HG02798 (cell line): ENCODE results near the gene LZTR1.
A peak's percentile ranks its signal among the peaks of the same experiment; 100 is the strongest.
"Not testable (repeated sequence)": the region's sequence is repeated elsewhere in the genome, so short reads cannot be mapped to it uniquely, and the experiment has no call there.

Source experiments
- ATAC-seq: cut with Tn5 transposase; IDR thresholded peaks from one replicate; pipeline ENCODE4 v1.9.1; 2021; ENCODE audit warnings: mild to moderate bottlenecking; ENCODE audit not compliant: unreplicated experiment, poor library complexity

The LZTR1 gene

GRCh38 chr22:20994128-20994901 is 12.2 kb downstream of the LZTR1 start:
- ATAC-seq: no peak

DNA sequence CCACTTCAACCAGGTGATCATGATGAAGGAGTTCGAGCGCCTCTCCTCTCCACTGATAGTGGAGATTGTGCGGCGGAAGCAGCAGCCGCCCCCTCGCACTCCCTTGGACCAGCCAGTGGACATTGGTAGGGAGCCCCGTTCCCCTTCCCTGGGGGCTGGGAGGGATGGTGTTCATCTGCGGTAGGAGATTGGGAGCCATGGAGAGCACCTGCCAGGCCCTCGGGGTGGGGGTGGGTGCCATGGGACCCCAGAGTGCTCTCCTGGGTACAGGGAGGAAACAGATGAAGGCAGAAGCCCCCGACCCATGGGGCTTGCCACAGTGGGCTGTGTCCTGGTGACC is 12.8 kb downstream of the LZTR1 start:
- ATAC-seq: no peak

DNA sequence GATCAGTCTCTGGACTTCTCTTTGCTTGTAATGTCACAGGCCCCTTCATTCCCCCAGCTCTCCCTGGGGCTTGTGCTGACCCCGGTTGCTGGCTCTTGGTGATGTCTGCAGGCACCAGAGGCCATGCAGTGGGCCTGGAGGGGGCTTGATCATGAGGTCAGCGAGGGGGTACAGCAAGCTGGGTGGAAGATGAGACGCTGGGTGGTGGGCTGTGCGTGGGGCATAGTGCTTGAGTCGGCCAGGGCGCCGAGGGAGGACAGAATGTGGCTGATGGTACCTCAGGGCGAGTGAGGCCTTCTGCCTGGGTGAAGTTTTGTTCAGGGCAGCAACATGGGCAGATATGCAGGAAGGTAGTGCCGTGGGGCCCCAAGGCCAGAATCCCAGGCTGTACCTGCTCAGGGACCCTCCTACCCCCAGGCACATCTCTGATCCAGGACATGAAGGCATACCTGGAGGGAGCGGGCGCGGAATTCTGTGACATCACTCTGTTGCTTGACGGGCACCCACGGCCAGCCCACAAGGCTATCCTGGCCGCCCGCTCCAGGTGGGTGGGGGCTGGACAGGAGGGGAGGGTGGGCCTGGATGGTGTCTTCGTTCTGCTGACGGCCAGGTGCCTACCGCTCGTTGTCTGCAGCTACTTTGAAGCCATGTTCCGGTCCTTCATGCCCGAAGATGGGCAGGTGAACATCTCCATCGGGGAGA is 13.4 kb downstream of the LZTR1 start:
- no peak for ATAC-seq

DNA sequence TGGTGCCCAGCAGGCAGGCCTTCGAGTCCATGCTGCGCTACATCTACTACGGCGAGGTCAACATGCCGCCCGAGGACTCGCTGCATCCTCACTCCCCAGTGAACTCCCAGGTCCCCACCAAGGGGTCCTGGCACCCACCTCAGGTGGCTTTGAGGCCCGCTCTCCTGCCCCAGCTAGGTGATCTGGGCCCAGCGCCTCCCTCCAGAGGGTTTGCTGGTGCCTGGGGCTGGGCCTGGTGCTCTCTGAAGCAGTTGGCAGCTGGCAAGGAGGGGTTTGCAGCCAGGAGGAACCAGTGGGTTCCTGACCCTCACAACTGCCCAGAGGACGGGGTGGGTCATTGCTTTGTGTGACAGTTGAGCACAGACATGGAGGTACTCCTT is 13.9 kb downstream of the LZTR1 start:
- no peak for ATAC-seq

GRCh38 chr22:20996598-20997535 is 14.8 kb downstream of the LZTR1 start:
- no peak for ATAC-seq

GRCh38 chr22:20997536-20998257 is 15.6 kb downstream of the LZTR1 start:
- ATAC-seq: no peak

GRCh38 chr22:20998411-20999336 is 16.6 kb downstream of the LZTR1 start:
- ATAC-seq: no peak

- no peak for ATAC-seq
These were observed 17.5 kb downstream of the LZTR1 start for GRCh38 chr22:20999350-21000206.

GRCh38 chr22:21000207-21000986 is 18.3 kb downstream of the LZTR1 start:
- no peak for ATAC-seq

DNA sequence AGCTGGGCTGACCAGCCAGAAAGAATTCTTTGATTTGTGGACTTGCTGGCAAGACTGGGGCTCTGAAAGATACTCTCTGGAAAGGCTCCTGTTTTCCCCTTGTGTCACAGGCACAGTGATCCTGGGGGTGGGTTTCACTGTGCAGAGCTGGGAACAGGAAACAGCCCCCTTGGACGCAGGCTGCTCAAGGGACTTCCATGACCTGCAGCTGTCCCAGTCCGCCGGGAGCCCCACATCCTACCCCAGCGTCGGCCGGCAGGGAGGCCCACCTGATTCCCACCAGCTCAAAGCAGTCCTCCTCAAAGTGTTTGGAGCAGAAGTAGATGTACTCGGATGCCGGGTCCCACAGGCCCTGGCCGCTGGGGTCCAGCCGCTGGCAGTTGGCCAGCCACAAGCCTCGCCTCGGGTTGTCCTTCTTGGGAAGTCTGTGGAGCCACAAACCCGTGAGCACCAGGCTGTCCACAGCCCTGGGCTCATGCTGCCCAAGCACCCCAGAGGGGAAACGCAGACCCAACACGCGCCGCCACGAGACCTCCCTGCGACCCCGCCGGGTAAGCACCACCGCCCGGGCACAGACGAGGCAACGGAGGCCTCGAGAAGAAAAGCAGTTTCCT is 19.0 kb downstream of the LZTR1 start:
- ATAC-seq: no peak

- peak; percentile 90 for ATAC-seq
These were observed 19.7 kb downstream of the LZTR1 start, which contains the start of gene THAP7 for GRCh38 chr22:21001601-21002325. THAP7 (minus strand) TSS chr22:21002118; CDS start chr22:21001911, 207 bp downstream.

GRCh38 chr22:21003782-21004181 is 21.7 kb downstream of the LZTR1 start:
- no peak for ATAC-seq

GRCh38 chr22:21009208-21009607 is 27.1 kb downstream of the LZTR1 start:
- ATAC-seq: not testable (repeated sequence)

- ATAC-seq: no peak
These were observed 27.7 kb downstream of the LZTR1 start for GRCh38 chr22:21009638-21010425.

DNA sequence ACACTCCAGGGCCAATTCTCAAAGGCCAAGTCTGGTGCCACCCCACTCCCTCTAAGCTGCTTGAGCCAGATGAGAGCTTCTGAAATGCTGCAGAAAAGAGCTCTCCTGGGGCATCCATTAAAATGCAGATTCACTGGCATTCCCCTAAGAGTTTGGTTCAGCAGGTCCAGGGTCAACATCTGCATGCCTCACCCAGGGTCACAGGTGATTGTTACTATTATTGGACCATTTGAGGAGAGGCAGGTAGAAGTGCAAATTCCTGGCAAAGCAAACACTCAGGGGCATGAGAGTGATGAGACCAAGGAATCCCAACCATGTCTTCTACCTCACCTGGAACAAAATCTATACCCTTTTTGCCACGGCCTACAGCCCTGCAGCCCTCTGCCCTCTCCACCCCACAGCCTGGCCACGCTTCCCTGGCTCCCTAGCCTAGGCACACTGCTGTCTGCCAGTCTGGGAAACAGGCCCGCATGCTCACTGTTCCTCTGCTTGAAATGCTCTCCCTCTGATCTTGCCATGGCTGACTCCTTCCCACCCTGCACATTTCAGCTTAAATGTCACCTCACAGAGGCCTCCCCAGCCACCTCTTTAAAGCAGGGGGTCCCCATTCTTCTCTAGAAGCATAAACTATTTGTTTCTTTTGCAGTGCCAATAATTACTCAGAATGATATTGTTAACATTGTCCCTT is 28.5 kb downstream of the LZTR1 start:
- ATAC-seq: no peak
